ENCODE data around the gene INCENP.

Gene INCENP

DNA sequence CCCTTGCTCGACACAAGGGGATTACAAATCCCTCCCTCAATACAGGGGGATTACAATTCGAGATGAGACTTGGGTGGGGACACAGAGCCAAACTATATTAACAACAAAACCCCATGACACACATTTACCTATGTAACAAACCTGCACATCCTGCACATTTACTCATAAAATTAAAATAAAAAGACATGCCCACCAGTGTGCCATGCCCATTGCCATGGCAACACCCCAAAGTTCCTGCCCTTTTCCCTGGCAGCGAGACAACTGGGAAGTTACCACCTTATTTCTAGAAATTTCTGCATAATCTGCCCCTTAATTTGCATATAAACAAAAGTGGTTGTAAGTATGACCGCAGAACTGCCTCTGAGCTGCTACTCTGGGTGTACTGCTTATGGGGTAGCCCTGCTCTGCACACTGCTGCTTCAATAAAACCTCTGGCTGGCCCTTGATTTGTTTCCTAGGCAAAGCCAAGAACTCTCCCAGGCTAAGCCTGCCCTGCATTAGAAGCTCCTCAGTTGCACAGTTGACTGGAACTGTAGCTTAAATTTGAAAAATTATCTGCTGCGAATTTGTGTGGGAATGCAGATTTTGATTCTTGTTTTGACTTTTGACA, 8.6 kb upstream of the INCENP start (continued):
- TF ChIP-seq ZNF174 (tag by site-specific recombination; IDR thresholded peaks at IDR 0.05) (no peak), ZNF404 (tag by site-specific recombination; IDR thresholded peaks at IDR 0.05) (no peak), ZNF169 (tag by site-specific recombination; IDR thresholded peaks at IDR 0.05) (no peak), ZSCAN18 (tag by site-specific recombination; IDR thresholded peaks at IDR 0.05) (no peak), ZNF560 (tag by site-specific recombination; IDR thresholded peaks at IDR 0.05; ENCODE audit: borderline replicate concordance) (no peak)
- TF ChIP-seq, protein P1, sequence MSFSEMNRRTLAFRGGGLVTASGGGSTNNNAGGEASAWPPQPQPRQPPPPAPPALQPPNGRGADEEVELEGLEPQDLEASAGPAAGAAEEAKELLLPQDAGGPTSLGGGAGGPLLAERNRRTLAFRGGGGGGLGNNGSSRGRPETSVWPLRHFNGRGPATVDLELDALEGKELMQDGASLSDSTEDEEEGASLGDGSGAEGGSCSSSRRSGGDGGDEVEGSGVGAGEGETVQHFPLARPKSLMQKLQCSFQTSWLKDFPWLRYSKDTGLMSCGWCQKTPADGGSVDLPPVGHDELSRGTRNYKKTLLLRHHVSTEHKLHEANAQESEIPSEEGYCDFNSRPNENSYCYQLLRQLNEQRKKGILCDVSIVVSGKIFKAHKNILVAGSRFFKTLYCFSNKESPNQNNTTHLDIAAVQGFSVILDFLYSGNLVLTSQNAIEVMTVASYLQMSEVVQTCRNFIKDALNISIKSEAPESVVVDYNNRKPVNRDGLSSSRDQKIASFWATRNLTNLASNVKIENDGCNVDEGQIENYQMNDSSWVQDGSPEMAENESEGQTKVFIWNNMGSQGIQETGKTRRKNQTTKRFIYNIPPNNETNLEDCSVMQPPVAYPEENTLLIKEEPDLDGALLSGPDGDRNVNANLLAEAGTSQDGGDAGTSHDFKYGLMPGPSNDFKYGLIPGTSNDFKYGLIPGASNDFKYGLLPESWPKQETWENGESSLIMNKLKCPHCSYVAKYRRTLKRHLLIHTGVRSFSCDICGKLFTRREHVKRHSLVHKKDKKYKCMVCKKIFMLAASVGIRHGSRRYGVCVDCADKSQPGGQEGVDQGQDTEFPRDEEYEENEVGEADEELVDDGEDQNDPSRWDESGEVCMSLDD (tag by site-specific recombination; IDR thresholded peaks at IDR 0.05), result no peak

DNA sequence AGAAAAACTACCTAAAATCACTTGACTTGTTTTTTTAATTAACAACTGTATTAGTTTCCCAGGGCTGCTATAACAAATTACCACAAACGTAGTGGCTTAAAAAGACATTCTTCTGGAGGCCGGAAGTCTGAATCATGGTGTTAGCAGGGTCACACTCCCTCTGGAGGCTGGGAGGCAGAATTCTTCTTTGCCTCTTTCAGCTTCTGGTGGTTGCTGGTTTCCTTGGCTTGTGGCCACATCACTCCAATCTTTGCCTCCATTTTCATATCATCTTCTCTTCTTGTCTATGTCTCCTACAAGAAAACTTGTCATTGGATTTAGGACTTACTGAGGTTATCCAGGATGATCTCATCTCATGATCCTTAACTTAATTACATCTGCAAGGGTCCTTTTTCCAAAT, 7.4 kb upstream of the INCENP start:
- POLR2A ChIA-PET, result no interaction called here
- TF ChIP-seq, protein P2, sequence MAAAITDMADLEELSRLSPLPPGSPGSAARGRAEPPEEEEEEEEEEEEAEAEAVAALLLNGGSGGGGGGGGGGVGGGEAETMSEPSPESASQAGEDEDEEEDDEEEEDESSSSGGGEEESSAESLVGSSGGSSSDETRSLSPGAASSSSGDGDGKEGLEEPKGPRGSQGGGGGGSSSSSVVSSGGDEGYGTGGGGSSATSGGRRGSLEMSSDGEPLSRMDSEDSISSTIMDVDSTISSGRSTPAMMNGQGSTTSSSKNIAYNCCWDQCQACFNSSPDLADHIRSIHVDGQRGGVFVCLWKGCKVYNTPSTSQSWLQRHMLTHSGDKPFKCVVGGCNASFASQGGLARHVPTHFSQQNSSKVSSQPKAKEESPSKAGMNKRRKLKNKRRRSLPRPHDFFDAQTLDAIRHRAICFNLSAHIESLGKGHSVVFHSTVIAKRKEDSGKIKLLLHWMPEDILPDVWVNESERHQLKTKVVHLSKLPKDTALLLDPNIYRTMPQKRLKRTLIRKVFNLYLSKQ (tag by site-specific recombination; IDR thresholded peaks at IDR 0.05; ENCODE audit: borderline replicate concordance), result no peak
- TF ChIP-seq ZNF280D (tag by site-specific recombination; IDR thresholded peaks at IDR 0.05) (0 out of 2 replicates have a peak, but pooled peaks have one; percentile 20), ZNF548 (tag by site-specific recombination; IDR thresholded peaks at IDR 0.05) (no peak), SETDB1 (IDR thresholded peaks at IDR 0.05; ENCODE audit: insufficient read length, low read length) (peak; percentile 52)
- CTCF ChIA-PET, result interaction anchor here (0.6 kb wide), 1 partner anchor 365 kb away, joined by 4 read pairs; no protein-coding TSS in a partner anchor
- no peaks in the 10 kb centered on the region for H3K4me1 ChIP-seq (ENCODE audit: control insufficient read depth, insufficient read depth, low read length)
- H3K36me3 ChIP-seq (ENCODE audit: control insufficient read depth in 2 of 2, insufficient read depth in 1 of 2, low read length in 2 of 2), result no peaks in the 10 kb centered on the region
- H3K9me3 ChIP-seq (ENCODE audit: control insufficient read depth, insufficient read depth, low read depth, low read length), result no peaks in the 10 kb centered on the region
- H3K27ac ChIP-seq (ENCODE audit: extremely low read depth, low read depth, low read length), result no peak overlapping the region
- no peak overlapping the region for H3K4me3 ChIP-seq (ENCODE audit: low read depth, low read length)

- no peaks in the 10 kb centered on the region for H3K9me3 ChIP-seq (ENCODE audit: control insufficient read depth, insufficient read depth, low read depth, low read length)
- TF ChIP-seq ZNF146 (tag by site-specific recombination; IDR thresholded peaks at IDR 0.05) (peak; percentile 80), ZNF175 (tag by site-specific recombination; IDR thresholded peaks at IDR 0.05) (no peak)
- no peak overlapping the region for H3K27ac ChIP-seq (ENCODE audit: extremely low read depth, low read depth, low read length)
- POLR2A ChIA-PET, result no interaction called here
- CTCF ChIA-PET, result interaction anchor here (1.1 to 4.7 kb wide), 3 partner anchors 12 to 172 kb away, joined by 4 to 27 read pairs (median 7); no protein-coding TSS in a partner anchor
- H3K4me3 ChIP-seq (ENCODE audit: low read depth, low read length), result no peak overlapping the region
- no peaks in the 10 kb centered on the region for H3K36me3 ChIP-seq (ENCODE audit: control insufficient read depth in 2 of 2, insufficient read depth in 1 of 2, low read length in 2 of 2)
- no peaks in the 10 kb centered on the region for H3K4me1 ChIP-seq (ENCODE audit: control insufficient read depth, insufficient read depth, low read length)
Observed at GRCh38 chr11:62119569-62119968, 4.2 kb upstream of the INCENP start.
